GM23248 (cell line): ENCODE results near the gene CAMK1D. TPM values are rescaled to one million over a fixed set of nuclear protein-coding genes. Genes with fewer than 3 reads are reported as not detected.

Experiments used
- DNase-seq: peaks from one replicate; pipeline ENCODE4 v3.0.0-alpha.2; 2015
- H2AFZ ChIP-seq: fragments of 200-600 bp; sonication (generic); 2 replicates; pipeline ENCODE4 v1.6.1; 2016; ENCODE audit warnings: antibody characterized with exemption
- H3F3A ChIP-seq: fragments of 200-600 bp; sonication (generic); 2 replicates; pipeline ENCODE4 v1.6.1; 2016; ENCODE audit warnings: mild to moderate bottlenecking, antibody characterized with exemption, mixed run types; ENCODE audit not compliant: insufficient read depth
- H3K27ac ChIP-seq: fragments of 200-600 bp; sonication (generic); 2 replicates; pipeline ENCODE4 v1.5.1; 2016; ENCODE audit warnings: mild to moderate bottlenecking
- H3K27me3 ChIP-seq: fragments of 200-600 bp; sonication (generic); replicated peaks from 2 replicates; pipeline ENCODE4 v1.6.1; 2016; ENCODE audit warnings: mild to moderate bottlenecking; ENCODE audit not compliant: insufficient read depth
- H3K36me3 ChIP-seq: fragments of 200-600 bp; sonication (generic); 2 replicates; pipeline ENCODE4 v1.6.1; 2016; ENCODE audit warnings: low read depth, mild to moderate bottlenecking
- H3K4me1 ChIP-seq: fragments of 200-600 bp; sonication (generic); 2 replicates; pipeline ENCODE4 v1.6.1; 2016; ENCODE audit warnings: mild to moderate bottlenecking; ENCODE audit not compliant: insufficient read depth
- H3K4me2 ChIP-seq: fragments of 200-600 bp; sonication (generic); one replicate; pipeline ENCODE4 v1.6.1; 2016; ENCODE audit warnings: mild to moderate bottlenecking; ENCODE audit not compliant: unreplicated experiment
- H3K4me3 ChIP-seq: fragments of 200-600 bp; sonication (generic); 2 replicates; pipeline ENCODE4 v1.5.1; 2016; ENCODE audit warnings: mild to moderate bottlenecking
- H3K79me2 ChIP-seq: fragments of 200-600 bp; sonication (generic); 2 replicates; pipeline ENCODE4 v1.6.1; 2016; ENCODE audit warnings: mild to moderate bottlenecking; ENCODE audit not compliant: insufficient read depth
- H3K9ac ChIP-seq: fragments of 200-600 bp; sonication (generic); 2 replicates; pipeline ENCODE4 v1.6.1; 2016; ENCODE audit warnings: mild to moderate bottlenecking
- H3K9me2 ChIP-seq: fragments of 200-600 bp; sonication (generic); 2 replicates; pipeline ENCODE4 v1.6.1; 2016; ENCODE audit warnings: mixed run types, mild to moderate bottlenecking, moderate library complexity; ENCODE audit not compliant: insufficient read depth
- H3K9me3 ChIP-seq: fragments of 200-600 bp; sonication (generic); one replicate; pipeline ENCODE4 v1.6.1; 2017; ENCODE audit warnings: low read depth
- H4K20me1 ChIP-seq: fragments of 200-600 bp; sonication (generic); 2 replicates; pipeline ENCODE4 v1.6.0; 2016; ENCODE audit not compliant: insufficient read depth
- EZH2 ChIP-seq: fragments of 200-600 bp; sonication (generic); IDR thresholded peaks from 2 replicates; pipeline ENCODE4 v1.6.1; 2018; ENCODE audit warnings: antibody characterized with exemption, mild to moderate bottlenecking; ENCODE audit not compliant: insufficient read depth, poor library complexity, severe bottlenecking
- EZH2phosphoT487 ChIP-seq: fragments of 200-600 bp; sonication (generic); IDR thresholded peaks from 2 replicates; pipeline ENCODE4 v1.6.1; 2018; ENCODE audit warnings: antibody characterized with exemption, moderate library complexity, mild to moderate bottlenecking, low read depth; ENCODE audit not compliant: insufficient read depth
- WGBS, 2 experiments: methylation state at CpG; one replicate each; pipeline ENCODE4 v1.1.6; 2015 to 2017; ENCODE audit warnings: low lambda C conversion rate in 2 of 2, low coverage in 1 of 2; ENCODE audit errors: missing lambda C conversion rate in 2 of 2; 5-methylcytosine and 5-hydroxymethylcytosine counted together
- in situ Hi-C: fragments of 300-500 bp; cut with MboI; formaldehyde crosslinking; loops from 2 replicates; pipeline ENCODE4 v1.15.0; 2020
- polyA plus RNA-seq: library from polyadenylated mRNA; unstranded; fragments of >200 nt; fragmentation: Nextera tagmentation; extraction: Ambion mirVana; gene quantifications from 2 replicates; pipeline ENCODE4 v1.2.1, GENCODE V29; 2016
- total RNA-seq: library from RNA; depleted of rRNA; stranded (reverse); fragments of >200 nt; shearing (Covaris generic); gene quantifications from 2 replicates; pipeline ENCODE4 v1.2.3, GENCODE V29; 2014

The CAMK1D gene
- total and polyA plus RNA-seq, 2 experiments from 2014 or later, result 0.22 to 0.55 TPM

- Histone ChIP-seq H3K9me2 (no peaks in the 10 kb centered on the region), H3K27me3 (no peaks in the 10 kb centered on the region; the same call in 1 of the 2 replicates), H3F3A (no peaks in the 10 kb centered on the region), H3K9ac (no peak overlapping the region), H3K4me2 (no peak overlapping the region), H3K4me3 (no peak overlapping the region), H3K4me1 (no peaks in the 10 kb centered on the region), H3K27ac (no peak overlapping the region), H2AFZ (no peak overlapping the region), H3K9me3 (no peaks in the 10 kb centered on the region), H3K79me2 (no peaks in the 10 kb centered on the region), H4K20me1 (no peaks in the 10 kb centered on the region), H3K36me3 (no peaks in the 10 kb centered on the region)
- TF ChIP-seq EZH2phosphoT487 (no peak), EZH2 (no peak)
- 62 to 67% methylated on average over 6 of the region's 6 CpGs for WGBS, 2 experiments
- in situ Hi-C loops, result no loop called here
- DNase-seq, result no peak
Observed at GRCh38 chr10:12341526-12341925, 7.8 kb upstream of the CAMK1D start.

- no peaks in the 10 kb centered on the region for H3K9me3 ChIP-seq
- TF ChIP-seq EZH2phosphoT487, result no peak
- no peak for TF ChIP-seq EZH2
- in situ Hi-C loops, result no loop called here
Observed at GRCh38 chr10:12344375-12345110, 4.8 kb upstream of the CAMK1D start.

GRCh38 chr10:12346707-12347106 is 2.6 kb upstream of the CAMK1D start:
- Histone ChIP-seq H3K27me3 (peaks cover 14% of the 10 kb centered on the region), H3K79me2 (no peaks in the 10 kb centered on the region), H3F3A (peaks cover 4% of the 10 kb centered on the region; the same call in 1 of the 2 replicates), H4K20me1 (no peaks in the 10 kb centered on the region), H3K27ac (no peak overlapping the region), H2AFZ (no peak overlapping the region), H3K9ac (no peak overlapping the region), H3K4me2 (no peak overlapping the region), H3K9me3 (no peaks in the 10 kb centered on the region), H3K36me3 (no peaks in the 10 kb centered on the region), H3K4me3 (no peak overlapping the region), H3K4me1 (peaks cover 2% of the 10 kb centered on the region; the same call in 1 of the 2 replicates), H3K9me2 (no peaks in the 10 kb centered on the region)
- TF ChIP-seq EZH2, result no peak
- no peak for TF ChIP-seq EZH2phosphoT487
- WGBS, 2 experiments, result 83 to 84% methylated on average over 10 of the region's 10 CpGs
- in situ Hi-C loops, result no loop called here
- no peak for DNase-seq

More at GRCh38 chr10:12344375-12345110, 4.8 kb upstream of the CAMK1D start:
- Histone ChIP-seq H3K4me3 (no peak overlapping the region), H3K36me3 (no peaks in the 10 kb centered on the region), H3K27ac (no peak overlapping the region), H3K9me2 (no peaks in the 10 kb centered on the region), H3F3A (peaks cover 4% of the 10 kb centered on the region; the same call in 1 of the 2 replicates), H3K4me2 (no peak overlapping the region), H3K79me2 (no peaks in the 10 kb centered on the region), H3K27me3 (no peaks in the 10 kb centered on the region; the same call in 1 of the 2 replicates), H4K20me1 (no peaks in the 10 kb centered on the region), H3K9ac (no peak overlapping the region), H2AFZ (no peak overlapping the region), H3K4me1 (no peaks in the 10 kb centered on the region)
- 80 to 84% methylated on average over 3 of the region's 3 CpGs for WGBS, 2 experiments
- no peak for DNase-seq

GRCh38 chr10:12348294-12348869 is 965 bp upstream of the CAMK1D start:
- H3K9me2 ChIP-seq, result no peaks in the 10 kb centered on the region
- peaks cover 4% of the 10 kb centered on the region; the same call in 1 of the 2 replicates for H3F3A ChIP-seq
- H3K4me1 ChIP-seq, result peaks cover 2% of the 10 kb centered on the region; the same call in 1 of the 2 replicates
- H3K79me2 ChIP-seq, result no peaks in the 10 kb centered on the region
- DNase-seq, result no peak
- no peak for TF ChIP-seq EZH2phosphoT487
- TF ChIP-seq EZH2, result no peak
- H2AFZ ChIP-seq, result peak overlapping the region; percentile 28; the same call in 1 of the 2 replicates
- H3K4me2 ChIP-seq, result no peak overlapping the region
- H3K9me3 ChIP-seq, result no peaks in the 10 kb centered on the region
- no peaks in the 10 kb centered on the region for H3K36me3 ChIP-seq
- peaks cover 19% of the 10 kb centered on the region for H3K27me3 ChIP-seq
- in situ Hi-C loops, result no loop called here
- peak overlapping the region; percentile 71; the same call in 1 of the 2 replicates for H3K4me3 ChIP-seq
- no peak overlapping the region for H3K9ac ChIP-seq
- H3K27ac ChIP-seq, result no peak overlapping the region
- WGBS, 2 experiments, result 29 to 43% methylated on average over 12 to 17 of the region's 24 CpGs
- H4K20me1 ChIP-seq, result no peaks in the 10 kb centered on the region
